Hepatocyte (in vitro differentiated cells): ENCODE measurements around the gene PTPRH. TPM values are rescaled to one million over a fixed set of nuclear protein-coding genes. Genes with fewer than 3 reads are reported as not detected.
A peak's percentile ranks its signal among the peaks of the same experiment; 100 is the strongest.

Experiments used
- DNase-seq: peaks from one replicate; pipeline ENCODE4 v3.0.0-alpha.2; 2016; ENCODE audit warnings: low spot score
- H2AFZ ChIP-seq: fragments of 200-600 bp; sonication (generic); 2 replicates; pipeline ENCODE4 v1.6.0; 2016; ENCODE audit warnings: antibody characterized with exemption, mild to moderate bottlenecking
- H3K27ac ChIP-seq: fragments of 200-600 bp; sonication (generic); 2 replicates; pipeline ENCODE4 v1.5.1; 2016; ENCODE audit warnings: mild to moderate bottlenecking
- H3K27me3 ChIP-seq: fragments of 200-600 bp; sonication (generic); 2 replicates; pipeline ENCODE4 v1.6.1; 2016
- H3K36me3 ChIP-seq: fragments of 200-600 bp; sonication (generic); replicated peaks from 2 replicates; pipeline ENCODE4 v1.5.1; 2016; ENCODE audit warnings: low read depth; ENCODE audit not compliant: insufficient read depth
- H3K4me1 ChIP-seq: fragments of 200-600 bp; sonication (generic); 2 replicates; pipeline ENCODE4 v1.5.1; 2016; ENCODE audit warnings: mild to moderate bottlenecking, moderate library complexity; ENCODE audit not compliant: insufficient read depth
- H3K4me2 ChIP-seq: fragments of 200-600 bp; sonication (generic); 2 replicates; pipeline ENCODE4 v1.6.0; 2016
- H3K4me3 ChIP-seq: fragments of 200-600 bp; sonication (generic); 2 replicates; pipeline ENCODE4 v1.5.1; 2016; ENCODE audit warnings: mild to moderate bottlenecking
- H3K79me2 ChIP-seq: fragments of 200-600 bp; sonication (generic); 2 replicates; pipeline ENCODE4 v1.6.0; 2017; ENCODE audit warnings: mild to moderate bottlenecking
- H3K9me2 ChIP-seq: fragments of 200-600 bp; sonication (generic); replicated peaks from 2 replicates; pipeline ENCODE4 v1.6.0; 2017; ENCODE audit warnings: mild to moderate bottlenecking; ENCODE audit not compliant: insufficient read depth
- H3K9me3 ChIP-seq: fragments of 200-600 bp; sonication (generic); 2 replicates; pipeline ENCODE4 v1.5.1; 2016; ENCODE audit warnings: low read depth, mild to moderate bottlenecking
- H4K20me1 ChIP-seq: fragments of 200-600 bp; sonication (generic); 2 replicates; pipeline ENCODE4 v1.6.0; 2016; ENCODE audit warnings: mild to moderate bottlenecking; ENCODE audit not compliant: insufficient read depth, poor library complexity, severe bottlenecking
- EZH2 ChIP-seq: fragments of 200-600 bp; sonication (generic); IDR thresholded peaks from 2 replicates; pipeline ENCODE4 v1.6.1; 2016; ENCODE audit warnings: antibody characterized with exemption, mild to moderate bottlenecking, borderline replicate concordance
- EZH2phosphoT487 ChIP-seq: fragments of 200-600 bp; sonication (generic); IDR thresholded peaks from one replicate; pipeline ENCODE4 v1.6.1; 2018; ENCODE audit warnings: antibody characterized with exemption, mild to moderate bottlenecking, low read depth, moderate library complexity; ENCODE audit not compliant: unreplicated experiment, severe bottlenecking
- WGBS: methylation state at CpG from one replicate; pipeline ENCODE4 v1.1.6; 2016; ENCODE audit warnings: low lambda C conversion rate; ENCODE audit errors: missing lambda C conversion rate; 5-methylcytosine and 5-hydroxymethylcytosine counted together
- polyA plus RNA-seq: library from polyadenylated mRNA; unstranded; fragments of >200 nt; fragmentation: Nextera tagmentation; extraction: Ambion mirVana; gene quantifications from 2 replicates; pipeline ENCODE4 v1.2.1, GENCODE V29; 2016
- total RNA-seq: library from RNA; depleted of rRNA; stranded (reverse); fragments of >200 nt; gene quantifications from 2 replicates; pipeline ENCODE4 v1.2.3, GENCODE V29; 2014
- TF ChIP-seq, protein P1 (sequence below): fragments of 200-600 bp; sonication (generic); IDR thresholded peaks from 2 replicates; pipeline ENCODE4 v1.5.1; 2016; ENCODE audit warnings: antibody characterized with exemption, mild to moderate bottlenecking; ENCODE audit not compliant: poor library complexity

Gene PTPRH
- total and polyA plus RNA-seq, 2 experiments from 2014 or later: 7.3 to 30.9 TPM

DNA sequence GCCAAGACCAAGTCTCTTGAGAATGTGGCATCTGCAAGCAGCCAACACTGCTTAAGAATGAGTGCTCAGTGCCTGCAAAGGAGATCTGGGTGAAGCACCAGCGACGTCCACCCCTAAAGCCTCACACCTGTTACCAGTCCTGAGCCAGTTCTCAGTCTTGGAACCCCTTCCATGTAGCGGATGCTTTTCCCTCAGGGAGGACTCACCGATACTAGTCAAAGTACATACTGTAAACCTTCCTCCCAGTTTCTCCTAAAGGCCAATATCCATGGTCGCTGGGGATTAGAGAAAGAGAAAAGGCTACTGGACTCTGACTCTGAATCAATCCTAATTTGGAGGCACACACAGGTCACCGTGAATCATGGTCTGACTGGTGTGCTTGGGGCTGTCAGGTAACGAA, 4.2 kb upstream of the PTPRH start:
- WGBS: 92% methylated on average over 7 of the region's 7 CpGs
- Histone ChIP-seq H2AFZ (no peak overlapping the region), H3K4me2 (no peak overlapping the region), H3K27ac (no peak overlapping the region), H3K4me3 (no peak overlapping the region), H4K20me1 (no peaks in the 10 kb centered on the region), H3K9me3 (no peaks in the 10 kb centered on the region), H3K79me2 (no peaks in the 10 kb centered on the region), H3K4me1 (peaks cover 23% of the 10 kb centered on the region), H3K27me3 (no peaks in the 10 kb centered on the region), H3K9me2 (no peaks in the 10 kb centered on the region), H3K36me3 (no peaks in the 10 kb centered on the region)
- TF ChIP-seq, protein P1, sequence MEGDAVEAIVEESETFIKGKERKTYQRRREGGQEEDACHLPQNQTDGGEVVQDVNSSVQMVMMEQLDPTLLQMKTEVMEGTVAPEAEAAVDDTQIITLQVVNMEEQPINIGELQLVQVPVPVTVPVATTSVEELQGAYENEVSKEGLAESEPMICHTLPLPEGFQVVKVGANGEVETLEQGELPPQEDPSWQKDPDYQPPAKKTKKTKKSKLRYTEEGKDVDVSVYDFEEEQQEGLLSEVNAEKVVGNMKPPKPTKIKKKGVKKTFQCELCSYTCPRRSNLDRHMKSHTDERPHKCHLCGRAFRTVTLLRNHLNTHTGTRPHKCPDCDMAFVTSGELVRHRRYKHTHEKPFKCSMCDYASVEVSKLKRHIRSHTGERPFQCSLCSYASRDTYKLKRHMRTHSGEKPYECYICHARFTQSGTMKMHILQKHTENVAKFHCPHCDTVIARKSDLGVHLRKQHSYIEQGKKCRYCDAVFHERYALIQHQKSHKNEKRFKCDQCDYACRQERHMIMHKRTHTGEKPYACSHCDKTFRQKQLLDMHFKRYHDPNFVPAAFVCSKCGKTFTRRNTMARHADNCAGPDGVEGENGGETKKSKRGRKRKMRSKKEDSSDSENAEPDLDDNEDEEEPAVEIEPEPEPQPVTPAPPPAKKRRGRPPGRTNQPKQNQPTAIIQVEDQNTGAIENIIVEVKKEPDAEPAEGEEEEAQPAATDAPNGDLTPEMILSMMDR: no peak
- no peak for TF ChIP-seq EZH2phosphoT487
- TF ChIP-seq EZH2: no peak
- no peak for DNase-seq

DNA sequence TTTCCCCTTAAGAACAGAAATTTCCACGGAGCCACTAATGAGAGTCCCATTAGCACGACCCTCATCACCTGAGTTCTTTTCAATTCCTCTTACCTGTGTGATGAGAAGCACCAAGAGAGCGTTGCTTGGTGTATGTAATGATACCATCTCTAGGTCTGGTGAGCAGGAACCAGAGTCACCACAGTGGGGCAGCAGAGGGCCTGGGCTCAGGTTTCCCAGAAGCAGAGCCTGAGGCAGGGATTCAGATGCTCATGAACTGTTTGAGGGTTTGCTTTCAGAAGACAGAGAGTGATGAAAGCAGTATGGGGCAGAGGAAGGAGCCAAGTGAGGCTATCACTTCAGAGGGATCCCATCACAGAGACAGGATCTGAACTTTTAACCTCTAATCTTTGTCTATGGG, 3.1 kb upstream of the PTPRH start:
- 87% methylated on average over 3 of the region's 3 CpGs for WGBS
- Histone ChIP-seq H3K4me2 (no peak overlapping the region), H3K4me1 (peaks cover 23% of the 10 kb centered on the region)

DNA sequence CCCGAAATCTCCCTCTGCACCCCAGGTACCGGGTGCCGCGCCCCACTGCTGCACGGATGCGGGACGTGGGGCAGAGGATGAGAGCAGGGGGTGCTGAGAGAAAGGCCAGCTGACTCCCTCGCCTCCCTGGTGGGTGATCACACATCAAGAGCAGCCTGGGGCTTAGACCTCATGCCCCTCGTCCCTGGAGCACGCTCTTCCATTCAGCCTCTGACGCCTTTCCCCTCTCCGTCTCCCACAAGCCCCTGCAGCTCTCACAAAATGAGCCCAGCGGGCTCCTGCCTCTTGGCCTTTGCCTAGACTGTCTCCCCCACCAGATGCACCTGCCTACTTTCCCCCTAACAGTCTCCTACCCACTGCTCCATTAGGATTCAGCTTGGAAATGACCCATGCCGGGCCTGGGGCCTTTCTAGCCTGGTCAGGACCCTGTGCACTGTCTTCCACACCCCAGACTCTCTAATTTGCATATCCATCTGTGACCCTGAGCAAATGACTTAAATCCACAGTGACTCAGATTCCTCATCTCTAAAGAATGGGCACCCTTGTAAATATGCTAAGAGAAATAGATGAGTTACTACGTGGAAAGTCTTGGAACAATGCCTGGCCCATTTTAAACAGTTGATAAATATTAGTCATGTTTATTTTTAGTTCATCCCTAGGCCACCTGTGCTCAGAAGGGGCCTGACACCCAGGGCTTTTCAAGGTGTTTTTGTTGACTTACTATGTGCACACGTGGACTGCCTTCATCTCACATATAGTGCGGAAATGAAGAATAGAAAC, 582 bp upstream of the PTPRH start:
- Histone ChIP-seq H3K36me3 (no peaks in the 10 kb centered on the region), H3K4me3 (no peak overlapping the region), H2AFZ (no peak overlapping the region), H3K79me2 (peaks cover 4% of the 10 kb centered on the region), H3K9me2 (no peaks in the 10 kb centered on the region), H3K4me2 (peak overlapping the region; percentile 14), H4K20me1 (no peaks in the 10 kb centered on the region), H3K27ac (peak overlapping the region; percentile 96), H3K9me3 (no peaks in the 10 kb centered on the region), H3K4me1 (peaks cover 23% of the 10 kb centered on the region), H3K27me3 (no peaks in the 10 kb centered on the region)
- peak; percentile 79 for DNase-seq
- no peak for TF ChIP-seq EZH2
- no peak for TF ChIP-seq EZH2phosphoT487
- TF ChIP-seq, protein P1: no peak
- 72% methylated on average over 15 of the region's 17 CpGs for WGBS

More for the DNA sequence above, 3.1 kb upstream of the PTPRH start:
- H3K4me3 ChIP-seq: no peak overlapping the region
- peak; percentile 34 for DNase-seq
- no peaks in the 10 kb centered on the region for H3K9me2 ChIP-seq
- H4K20me1 ChIP-seq: no peaks in the 10 kb centered on the region
- no peaks in the 10 kb centered on the region for H3K27me3 ChIP-seq
- TF ChIP-seq, protein P1: peak; percentile 29
- TF ChIP-seq EZH2: no peak
- no peaks in the 10 kb centered on the region for H3K9me3 ChIP-seq
- H2AFZ ChIP-seq: no peak overlapping the region
- H3K79me2 ChIP-seq: no peaks in the 10 kb centered on the region
- no peaks in the 10 kb centered on the region for H3K36me3 ChIP-seq
- H3K27ac ChIP-seq: no peak overlapping the region
